ENCODE data around the gene CDX2.

The CDX2 gene

GRCh38 chr13:27980280-27980998 is 11.3 kb upstream of the CDX2 start:
- peaks cover 0 to 11% (median 2%) of the 10 kb centered on the region in 10 experiments; a peak in 5 of 20 replicates for H3K4me1 ChIP-seq
- H3K4me3 ChIP-seq: no peak overlapping the region
- no peak overlapping the region for H3K4me2 ChIP-seq
- peaks cover 0 to 12% (median 5%) of the 10 kb centered on the region in 11 experiments; a peak in 9 of 22 replicates for H3K9me3 ChIP-seq (replicated peaks in 1 of 11)
- peaks cover 0 to 42% (median 23%) of the 10 kb centered on the region in 11 experiments; a peak in 16 of 22 replicates for H4K20me1 ChIP-seq
- no peak overlapping the region for H3K9ac ChIP-seq
- no peak for TF ChIP-seq Cebpa-rat (IDR thresholded peaks at IDR 0.05)
- no peak overlapping the region for H3K27ac ChIP-seq
- H3K27me3 ChIP-seq: peaks cover 61 to 77% (median 65%) of the 10 kb centered on the region in 11 experiments
- H3K36me3 ChIP-seq: no peaks in the 10 kb centered on the region

DNA sequence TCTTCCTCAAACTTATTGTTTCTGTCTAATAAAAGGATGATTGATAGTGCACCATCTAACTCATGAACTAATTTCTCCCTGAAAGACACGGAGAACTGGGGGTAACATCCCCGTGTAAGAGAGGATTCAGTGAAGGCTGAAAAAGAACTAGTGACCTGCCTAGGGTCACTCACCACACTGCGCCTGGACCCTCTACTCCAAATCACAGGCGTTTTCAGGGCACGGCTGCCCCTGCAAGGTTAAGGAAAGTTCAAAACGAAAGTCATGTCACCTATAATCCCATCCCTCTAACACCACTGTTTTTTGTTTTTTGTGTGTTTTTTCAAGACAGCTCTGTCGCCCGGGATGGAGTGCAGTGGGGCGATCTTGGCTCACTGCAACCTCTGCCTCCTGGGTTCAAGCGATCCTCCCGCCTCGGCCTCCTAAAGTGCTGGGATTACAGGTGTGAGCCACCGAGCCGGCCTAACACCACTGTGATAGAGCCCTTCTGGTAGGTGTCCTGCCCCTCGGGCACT is 10.7 kb upstream of the CDX2 start:
- peaks cover 0 to 45% (median 26%) of the 10 kb centered on the region in 11 experiments; a peak in 16 of 22 replicates for H4K20me1 ChIP-seq
- H3K27me3 ChIP-seq: peaks cover 67 to 83% (median 71%) of the 10 kb centered on the region in 11 experiments

DNA sequence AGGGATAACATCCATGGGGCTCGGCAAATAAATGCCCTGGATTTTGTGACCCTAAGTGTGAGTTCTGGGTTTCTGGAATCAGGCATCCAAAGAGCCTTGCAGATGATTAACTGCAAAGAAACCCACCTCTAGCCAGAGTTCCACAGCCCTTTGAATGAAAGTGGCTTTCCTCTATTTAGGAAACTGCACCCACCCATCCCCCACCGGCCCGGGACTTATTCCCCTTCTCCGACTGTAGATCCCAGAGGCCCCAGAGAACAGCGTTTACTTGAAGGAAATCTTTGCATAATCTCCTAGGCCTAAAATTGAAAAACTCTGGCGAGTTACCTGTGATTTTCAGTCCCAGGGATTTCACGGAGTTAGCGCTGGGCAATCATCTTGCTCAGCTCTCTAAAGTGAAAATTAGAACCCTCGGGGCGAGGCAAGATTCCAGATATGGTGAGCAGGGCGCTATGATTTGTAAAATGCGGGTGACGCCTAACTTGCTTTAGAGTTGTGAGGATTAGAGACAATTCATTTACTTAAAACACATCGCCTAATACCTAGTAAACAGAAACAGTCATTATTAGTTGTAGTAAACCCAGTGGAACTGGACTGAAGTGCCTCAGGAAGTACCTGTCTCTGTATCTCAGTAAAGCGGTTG is 10.0 kb upstream of the CDX2 start:
- Histone ChIP-seq H3K27ac (no peak overlapping the region), H3K4me2 (peak overlapping the region in 3 of 11 experiments; percentile 67 to 77 (median 76); a peak in 4 of 22 replicates), H3K9me3 (replicated peaks in 1 of 11) (peaks cover 0 to 12% (median 5%) of the 10 kb centered on the region in 11 experiments; a peak in 9 of 22 replicates), H3K9ac (no peak overlapping the region), H3K4me1 (peaks cover 0 to 11% (median 2%) of the 10 kb centered on the region in 10 experiments; a peak in 4 of 20 replicates), H3K4me3 (0 out of 20 replicates have a peak overlapping the region, but pooled peaks of 2 of the 10 experiments have one; percentile 34 to 48), H3K36me3 (no peaks in the 10 kb centered on the region), H4K20me1 (peaks cover 0 to 50% (median 26%) of the 10 kb centered on the region in 11 experiments; a peak in 16 of 22 replicates), H3K27me3 (peaks cover 74 to 90% (median 78%) of the 10 kb centered on the region in 11 experiments)
- TF ChIP-seq Cebpa-rat (IDR thresholded peaks at IDR 0.05): no peak

More for the DNA sequence above, 10.7 kb upstream of the CDX2 start:
- Histone ChIP-seq H3K27ac (no peak overlapping the region), H3K9me3 (replicated peaks in 1 of 11) (peaks cover 0 to 12% (median 5%) of the 10 kb centered on the region in 11 experiments; a peak in 9 of 22 replicates), H3K4me1 (peaks cover 0 to 11% (median 2%) of the 10 kb centered on the region in 10 experiments; a peak in 5 of 20 replicates), H3K4me3 (no peak overlapping the region), H3K4me2 (no peak overlapping the region), H3K9ac (no peak overlapping the region), H3K36me3 (no peaks in the 10 kb centered on the region)
- no peak for TF ChIP-seq Cebpa-rat (IDR thresholded peaks at IDR 0.05)

GRCh38 chr13:27978301-27978968 is 9.3 kb upstream of the CDX2 start:
- Histone ChIP-seq H3K27me3 (peaks cover 81 to 97% (median 85%) of the 10 kb centered on the region in 11 experiments), H3K9me3 (replicated peaks in 1 of 11) (peaks cover 0 to 12% (median 5%) of the 10 kb centered on the region in 11 experiments; a peak in 9 of 22 replicates), H4K20me1 (peaks cover 0 to 52% (median 26%) of the 10 kb centered on the region in 11 experiments; a peak in 16 of 22 replicates), H3K4me1 (peaks cover 0 to 11% (median 2%) of the 10 kb centered on the region in 10 experiments; a peak in 4 of 20 replicates), H3K4me3 (peak overlapping the region; percentile 6 to 60 (median 40); a peak in 17 of 20 replicates), H3K4me2 (peak overlapping the region; percentile 48 to 77 (median 58); a peak in 21 of 22 replicates), H3K27ac (no peak overlapping the region), H3K9ac (no peak overlapping the region), H3K36me3 (no peaks in the 10 kb centered on the region)
- TF ChIP-seq Cebpa-rat (IDR thresholded peaks at IDR 0.05): no peak

GRCh38 chr13:27977476-27978300 is 8.6 kb upstream of the CDX2 start:
- peak overlapping the region; percentile 6 to 60 (median 40); a peak in 17 of 20 replicates for H3K4me3 ChIP-seq
- peak overlapping the region; percentile 48 to 77 (median 58); a peak in 21 of 22 replicates for H3K4me2 ChIP-seq
- H4K20me1 ChIP-seq: peaks cover 0 to 55% (median 27%) of the 10 kb centered on the region in 11 experiments; a peak in 16 of 22 replicates
- no peak for TF ChIP-seq Cebpa-rat (IDR thresholded peaks at IDR 0.05)
- no peak overlapping the region for H3K9ac ChIP-seq
- H3K27ac ChIP-seq: no peak overlapping the region
- H3K36me3 ChIP-seq: no peaks in the 10 kb centered on the region
- H3K9me3 ChIP-seq (replicated peaks in 1 of 11): peaks cover 0 to 12% (median 5%) of the 10 kb centered on the region in 11 experiments; a peak in 9 of 22 replicates
- peaks cover 89 to 100% (median 93%) of the 10 kb centered on the region in 11 experiments for H3K27me3 ChIP-seq
- peaks cover 0 to 11% (median 2%) of the 10 kb centered on the region in 10 experiments; a peak in 4 of 20 replicates for H3K4me1 ChIP-seq

DNA sequence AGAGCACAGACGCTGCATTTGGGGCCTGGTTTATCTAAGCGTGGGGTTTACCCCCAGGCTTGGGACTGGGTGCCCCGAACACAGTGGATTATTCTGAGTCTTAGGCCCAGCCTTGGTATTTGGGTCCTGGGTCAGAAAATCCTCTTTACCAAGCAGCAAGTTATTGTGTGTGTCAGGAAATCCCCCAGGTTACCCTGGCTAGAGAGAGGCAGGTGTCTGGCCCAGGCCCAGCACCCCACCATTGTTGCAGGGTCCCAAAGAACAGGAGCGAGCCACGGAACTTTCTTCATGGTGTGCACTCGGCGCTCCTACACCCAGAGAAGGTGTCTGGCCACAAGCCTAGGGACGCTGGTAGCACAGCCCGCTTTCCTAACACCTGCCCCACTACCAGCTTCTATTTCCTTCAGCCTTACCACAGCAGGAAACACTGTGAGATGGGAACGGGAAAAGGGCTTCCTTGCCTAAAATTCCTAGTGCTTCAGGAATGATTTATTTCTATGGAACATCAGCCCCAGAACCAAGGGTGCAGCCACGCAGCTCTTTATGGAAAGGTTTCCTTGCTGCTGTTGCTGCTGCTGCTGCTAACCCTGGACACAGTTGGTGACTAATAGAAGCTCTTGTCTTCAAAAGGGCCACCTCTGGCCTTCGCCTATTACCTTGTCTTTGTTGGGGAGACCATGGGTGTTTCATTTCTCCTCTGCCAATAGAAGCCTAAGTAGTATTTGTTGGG is 7.4 kb upstream of the CDX2 start:
- no peak for TF ChIP-seq Cebpa-rat (IDR thresholded peaks at IDR 0.05)
- Histone ChIP-seq H3K4me1 (peaks cover 0 to 11% (median 2%) of the 10 kb centered on the region in 10 experiments; a peak in 4 of 20 replicates), H3K9ac (no peak overlapping the region), H3K27ac (no peak overlapping the region), H3K9me3 (replicated peaks in 1 of 11) (peaks cover 0 to 12% (median 5%) of the 10 kb centered on the region in 11 experiments; a peak in 9 of 22 replicates), H3K4me2 (no peak overlapping the region), H4K20me1 (peaks cover 0 to 67% (median 32%) of the 10 kb centered on the region in 11 experiments; a peak in 16 of 22 replicates), H3K4me3 (no peak overlapping the region), H3K36me3 (no peaks in the 10 kb centered on the region), H3K27me3 (peaks cover 100% of the 10 kb centered on the region in 11 experiments)

Data from BLaER1 treated with 17β-estradiol and CSF1 and Interleukin-3, amounts not matched to agents 10 nM and 100 nM (cell line).